ENCODE results near the gene HOXA4. TPM values are rescaled to one million over a fixed set of nuclear protein-coding genes. Genes with fewer than 3 reads are reported as not detected.

HOXA4 gene
- total and polyA plus RNA-seq, 2 of the 8 experiments (the other 6 are each of a cell fraction or from before 2014, with no cell fraction given), result not detected

GRCh38 chr7:27170426-27171324 is 40.1 kb upstream of the HOXA4 start:
- Histone ChIP-seq H4K8ac (ENCODE audit: extremely low read depth, insufficient read depth, low read length) (no peak overlapping the region), H3K4me3 (ENCODE audit: extremely low read depth in 1 of 4, insufficient read depth in 2 of 4, low read depth in 3 of 4, low read length in 4 of 4) (no peak overlapping the region), H2BK5ac (ENCODE audit: low read depth, low read length) (no peak overlapping the region), H3K79me1 (ENCODE audit: low read depth, low read length) (no peaks in the 10 kb centered on the region), H2BK12ac (ENCODE audit: low read depth, low read length) (no peak overlapping the region), H2AK5ac (ENCODE audit: low read depth, low read length) (no peak overlapping the region), H3K4ac (replicated peaks; ENCODE audit: insufficient read length, low read depth, low read length) (no peak overlapping the region), H2BK15ac (ENCODE audit: low read length) (no peak overlapping the region), H3K56ac (replicated peaks; ENCODE audit: insufficient read length, low read depth, low read length) (no peak overlapping the region), H4K5ac (ENCODE audit: insufficient read length, low read depth, low read length) (no peak overlapping the region), H3K14ac (ENCODE audit: insufficient read length) (no peak overlapping the region), H4K20me1 (replicated peaks in 1 of 2; ENCODE audit: control insufficient read depth in 1 of 2, insufficient read depth in 2 of 2, low read length in 2 of 2) (peaks cover 33 to 53% of the 10 kb centered on the region in 2 experiments), H3K18ac (ENCODE audit: extremely low read depth, low read length) (no peak overlapping the region), H2AFZ (ENCODE audit: low read length) (no peak overlapping the region), H3K27ac (ENCODE audit: low read depth, low read length) (no peak overlapping the region), H2BK120ac (replicated peaks; ENCODE audit: low read depth, low read length) (no peak overlapping the region), H2BK20ac (ENCODE audit: low read length) (no peak overlapping the region), H3K23me2 (ENCODE audit: low read depth, low read length) (no peaks in the 10 kb centered on the region; the same call in 1 of the 2 replicates), H3K23ac (ENCODE audit: insufficient read length) (no peak overlapping the region), H3K4me2 (ENCODE audit: insufficient read depth in 1 of 2, low read depth in 2 of 2, low read length in 2 of 2) (no peak overlapping the region), H3K9me3 (ENCODE audit: insufficient read depth in 2 of 2, low read depth in 1 of 2, low read length in 1 of 2) (no peaks in the 10 kb centered on the region; a peak in 1 of 4 replicates), H4K91ac (replicated peaks; ENCODE audit: insufficient read length, low read length) (no peak overlapping the region), H3K36me3 (ENCODE audit: control insufficient read depth in 2 of 4, insufficient read depth in 4 of 4, low read length in 3 of 4) (peaks cover 0 to 24% (median 0%) of the 10 kb centered on the region in 4 experiments; a peak in 1 of 8 replicates), H3K79me2 (ENCODE audit: control insufficient read depth in 1 of 2, insufficient read depth in 2 of 2, low read length in 2 of 2) (no peaks in the 10 kb centered on the region), H3K27me3 (replicated peaks in 1 of 4; ENCODE audit: control insufficient read depth in 3 of 4, extremely low read depth in 1 of 4, insufficient read depth in 3 of 4, low read length in 3 of 4) (peaks cover 95 to 100% (median 100%) of the 10 kb centered on the region in 4 experiments), H3K9ac (replicated peaks in 1 of 4; ENCODE audit: extremely low read depth in 1 of 4, low read depth in 3 of 4, low read length in 3 of 4) (no peak overlapping the region), H3K4me1 (replicated peaks in 1 of 4; ENCODE audit: control insufficient read depth in 3 of 4, insufficient read depth in 4 of 4, low read length in 3 of 4) (peaks cover 3 to 11% (median 4%) of the 10 kb centered on the region in 4 experiments; a peak in 5 of 7 replicates)
- FAIRE-seq, result peak; percentile 90
- CTCF ChIA-PET (ENCODE audit: partially characterized antibody), result interaction anchor here (0.8 to 5.4 kb wide), 5 partner anchors 9 to 65 kb away, joined by 3 to 26 read pairs (median 5); partner anchors contain the start of gene HOXA5
- peak; percentile 93; the same call in 1 of the 2 replicates for TF ChIP-seq CBX8 (IDR thresholded peaks at IDR 0.05; ENCODE audit: borderline replicate concordance, low read depth, low read length)
- TF ChIP-seq RBBP5 (IDR thresholded peaks at IDR 0.05; ENCODE audit: borderline replicate concordance, low read depth, low read length), result no peak
- 37% methylated on average over 11 of the region's 11 CpGs; no CpG with 5 or more reads in 1 of the 2 experiments for WGBS, 2 experiments (ENCODE audit: extremely low coverage in 1 of 2, insufficient coverage in 1 of 2, insufficient read length in 1 of 2, insufficient replicate concordance in 2 of 2, low coverage in 1 of 2, low lambda C conversion rate in 2 of 2, missing lambda C conversion rate in 1 of 2)
- peak in 1 of 2 experiments; percentile 17 for DNase-seq (ENCODE audit: low read depth in 1 of 2, low spot score in 2 of 2)
- POLR2A ChIA-PET (ENCODE audit: partially characterized antibody), result no interaction called here
